GM19023 (cell line): Measurements from ENCODE around the gene ANKRD53.
"Not testable (repeated sequence)": the region's sequence is repeated elsewhere in the genome, so short reads cannot be mapped to it uniquely, and the experiment has no call there.

Source experiments
- ATAC-seq: cut with Tn5 transposase; IDR thresholded peaks from one replicate; pipeline ENCODE4 v1.9.1; 2021; ENCODE audit warnings: mild to moderate bottlenecking, moderate library complexity; ENCODE audit not compliant: unreplicated experiment

ANKRD53 gene

GRCh38 chr2:70988726-70989648 lies 10.6 kb downstream of the ANKRD53 start:
- no peak for ATAC-seq

- ATAC-seq = no peak
Observed at GRCh38 chr2:70990216-70990615, 11.8 kb downstream of the ANKRD53 start.

- no peak for ATAC-seq
Observed at GRCh38 chr2:70991142-70991541, 12.7 kb downstream of the ANKRD53 start.

- no peak for ATAC-seq
Observed at GRCh38 chr2:70991742-70992141, 13.3 kb downstream of the ANKRD53 start.

GRCh38 chr2:70992945-70993853 lies 14.8 kb downstream of the ANKRD53 start:
- ATAC-seq = no peak

- ATAC-seq = peak; percentile 37
Observed at GRCh38 chr2:70994009-70994698, 15.7 kb downstream of the ANKRD53 start.

GRCh38 chr2:70994699-70995425 lies 16.4 kb downstream of the ANKRD53 start, which contains the start of gene TEX261:
Gene TEX261 (minus strand): TSS chr2:70994873. CDS start chr2:70994757, 116 bp downstream.
- ATAC-seq = peak; percentile 93

GRCh38 chr2:70995426-70995729 lies 16.9 kb downstream of the ANKRD53 start:
- peak; percentile 46 for ATAC-seq

- ATAC-seq = not testable (repeated sequence)
Observed at GRCh38 chr2:70998885-70999284, 20.5 kb downstream of the ANKRD53 start.

GRCh38 chr2:70999362-70999761 lies 20.9 kb downstream of the ANKRD53 start:
- no peak for ATAC-seq

- not testable (repeated sequence) for ATAC-seq
Observed at GRCh38 chr2:70999931-71000330, 21.5 kb downstream of the ANKRD53 start.

GRCh38 chr2:71000780-71001591 lies 22.6 kb downstream of the ANKRD53 start:
- peak; percentile 93 for ATAC-seq

- ATAC-seq = no peak
Observed at GRCh38 chr2:71001592-71001927, 23.1 kb downstream of the ANKRD53 start.

GRCh38 chr2:71001981-71002570 lies 23.6 kb downstream of the ANKRD53 start:
- no peak for ATAC-seq

- no peak for ATAC-seq
Observed at GRCh38 chr2:71003396-71003795, 25.0 kb downstream of the ANKRD53 start.

GRCh38 chr2:71003966-71004755 lies 25.7 kb downstream of the ANKRD53 start:
- ATAC-seq = no peak

GRCh38 chr2:71004857-71005256 lies 26.4 kb downstream of the ANKRD53 start:
- ATAC-seq = no peak
